Fibroblast of villous mesenchyme (primary cell): Measurements from ENCODE around the gene C19orf44. TPM values are rescaled to one million over a fixed set of nuclear protein-coding genes. Genes with fewer than 3 reads are reported as not detected.

Source experiments
- DNase-seq: peaks from one replicate; pipeline ENCODE4 v3.0.0-alpha.2; 2010; ENCODE audit warnings: low read depth
- H3K4me3 ChIP-seq: 2 replicates; pipeline ENCODE4 v1.5.1; 2011; ENCODE audit warnings: low read depth, mild to moderate bottlenecking, low read length
- CTCF ChIP-seq: IDR thresholded peaks from 2 replicates; pipeline ENCODE4 v1.5.1; 2012; ENCODE audit warnings: low read depth, mild to moderate bottlenecking, low read length; ENCODE audit not compliant: insufficient read depth
- total RNA-seq: library from RNA; depleted of rRNA; stranded (reverse); fragments of >200 nt; gene quantifications from 2 replicates; pipeline ENCODE4 v1.2.3, GENCODE V29; 2012

C19orf44 gene
- total RNA-seq, 1 donor = 6.0 TPM

- no peak for TF ChIP-seq CTCF
- H3K4me3 ChIP-seq = no peak overlapping the region
- DNase-seq = no peak
Observed at GRCh38 chr19:16530540-16531379, 34.6 kb downstream of the C19orf44 start.

DNA sequence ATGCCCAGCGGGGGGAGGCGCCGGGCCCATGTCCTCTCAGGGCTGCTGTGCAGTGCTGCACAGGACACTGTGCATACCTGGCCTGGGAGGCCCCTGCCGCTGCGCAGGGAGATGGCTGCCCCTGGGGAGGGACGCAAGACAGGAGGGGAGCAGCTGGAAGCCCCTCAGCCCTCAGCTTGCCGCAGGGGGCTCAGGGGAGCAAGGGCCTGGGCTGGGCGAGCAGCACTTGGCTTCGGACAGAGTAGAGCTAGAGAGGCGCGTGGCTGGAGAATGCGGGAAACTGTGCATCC, 35.1 kb downstream of the C19orf44 start:
- no peak overlapping the region for H3K4me3 ChIP-seq
- no peak for TF ChIP-seq CTCF
- DNase-seq = no peak

DNA sequence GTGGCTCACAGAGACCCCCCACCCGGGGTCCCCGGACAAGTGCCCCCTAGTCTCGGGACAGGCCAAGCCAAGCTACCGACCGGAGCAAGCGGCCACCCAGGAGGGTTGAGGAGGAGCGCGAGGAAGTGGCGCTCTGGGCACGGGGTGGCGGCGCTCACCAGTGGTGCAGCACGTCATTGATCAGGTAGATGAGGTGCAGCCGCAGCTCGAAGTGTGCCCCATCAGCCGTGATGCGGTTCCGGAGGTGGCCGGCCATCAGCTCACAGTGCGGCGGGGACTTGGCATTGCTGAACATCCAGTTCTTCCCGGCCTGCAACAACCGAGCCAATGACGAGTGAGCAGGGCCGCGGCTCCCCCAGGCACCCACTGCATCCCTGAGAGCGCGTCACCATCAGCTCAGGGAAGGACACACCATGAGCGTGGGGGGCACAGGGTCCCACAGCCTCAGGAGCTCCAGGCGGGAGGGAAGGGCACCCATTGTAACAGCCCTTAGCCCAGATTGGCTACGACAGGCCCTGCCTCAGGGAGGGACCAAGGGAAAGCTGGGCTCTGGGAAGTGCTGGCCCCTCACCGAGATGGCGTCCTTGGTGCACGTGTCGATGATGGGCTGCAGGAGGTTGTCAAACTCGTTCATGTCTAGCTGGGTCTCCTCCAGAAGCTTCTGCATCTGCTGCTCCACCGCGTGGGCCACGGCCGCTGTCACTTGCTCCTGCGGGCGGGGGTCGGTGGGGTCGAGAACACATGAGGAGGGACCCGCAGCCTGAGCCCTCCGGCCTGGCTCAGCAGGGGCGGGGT, 36.4 kb downstream of the C19orf44 start:
- DNase-seq = no peak
- H3K4me3 ChIP-seq = no peak overlapping the region
- TF ChIP-seq CTCF = no peak

- TF ChIP-seq CTCF = no peak
- no peak overlapping the region for H3K4me3 ChIP-seq
- DNase-seq = no peak
Observed at GRCh38 chr19:16535381-16535780, 39.2 kb downstream of the C19orf44 start.

- TF ChIP-seq CTCF = no peak
- H3K4me3 ChIP-seq = no peak overlapping the region
- DNase-seq = no peak
Observed at GRCh38 chr19:16536130-16536529, 39.9 kb downstream of the C19orf44 start.

DNA sequence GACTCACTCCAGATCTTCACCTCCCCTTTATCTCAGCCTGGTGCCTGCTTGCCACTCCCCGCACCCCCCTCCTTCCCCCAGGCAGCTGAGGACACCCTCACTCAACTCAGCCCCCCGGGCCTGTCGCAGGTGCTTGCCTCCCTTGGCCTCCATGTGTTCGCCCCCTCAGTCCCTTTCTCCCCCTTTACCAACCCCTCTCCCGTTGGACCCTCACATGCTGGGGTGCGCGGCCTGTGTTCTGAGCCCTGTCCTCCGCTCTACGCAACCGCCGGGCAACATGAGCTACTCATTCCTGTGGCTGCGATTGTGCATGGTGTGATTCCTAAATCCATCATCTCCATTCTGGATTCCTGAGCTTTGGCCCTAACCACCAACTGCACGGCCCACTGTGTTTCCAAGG, 40.9 kb downstream of the C19orf44 start:
- no peak for TF ChIP-seq CTCF
- no peak for DNase-seq
- no peak overlapping the region for H3K4me3 ChIP-seq
